GM18951 (cell line): Measurements from ENCODE around the gene TRABD.

ENCODE experiments used
- POLR2A ChIP-seq: IDR thresholded peaks from 4 replicates; pipeline ENCODE4 v1.6.1; 2011; ENCODE audit warnings: mild to moderate bottlenecking; ENCODE audit not compliant: insufficient read length, insufficient read depth; ENCODE audit errors: extremely low read depth
- in situ Hi-C: fragments of 300-500 bp; cut with MboI; formaldehyde crosslinking; loops from one replicate; pipeline ENCODE4 v1.12.0; 2022; ENCODE audit warnings: low sequenced_read_pairs, mixed read lengths, inconsistent platforms; ENCODE audit not compliant: unreplicated experiment

Gene TRABD

DNA sequence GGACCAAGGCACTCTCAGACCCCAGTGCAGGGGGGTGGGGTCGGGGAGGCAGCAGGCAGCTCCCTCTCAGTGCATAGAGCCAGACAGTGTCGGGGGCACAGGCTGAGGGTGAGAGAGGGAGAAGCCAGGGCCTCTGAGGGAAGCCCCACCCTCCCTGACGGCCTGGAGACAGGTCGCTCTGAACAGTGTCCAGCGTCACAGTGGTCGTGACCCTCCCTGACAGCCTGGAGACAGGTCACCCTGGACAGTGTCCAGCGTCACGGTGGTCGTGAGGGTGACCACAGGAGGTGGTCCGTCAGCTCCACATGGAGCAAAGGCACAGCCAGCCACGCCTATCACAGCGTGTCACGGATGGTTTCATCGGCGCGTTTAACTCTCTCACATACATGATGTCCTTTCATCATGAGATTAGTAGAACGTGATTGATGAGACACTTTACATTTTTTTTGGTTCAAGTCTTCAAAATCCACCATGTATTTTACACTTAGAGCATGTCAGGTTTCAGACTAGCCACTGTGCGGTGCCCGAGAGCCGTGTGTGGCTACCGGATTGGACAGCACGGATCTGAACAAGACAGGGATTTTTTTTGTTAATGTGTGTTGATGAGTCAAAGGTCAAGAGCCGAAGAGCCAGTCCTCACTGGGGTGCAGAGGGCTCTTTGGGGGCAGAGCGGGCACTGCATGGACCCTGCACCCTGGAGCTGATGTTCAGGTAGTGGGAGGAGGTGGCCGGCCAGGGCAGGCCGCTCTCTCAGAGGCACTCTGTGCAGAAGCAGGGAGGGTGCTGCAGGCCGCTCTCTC lies 39.1 kb upstream of the TRABD start:
- in situ Hi-C loops = loop anchor here (5.0 kb wide), 1 partner anchor 61 kb away; no protein-coding TSS in a partner anchor
- no peak for TF ChIP-seq POLR2A

DNA sequence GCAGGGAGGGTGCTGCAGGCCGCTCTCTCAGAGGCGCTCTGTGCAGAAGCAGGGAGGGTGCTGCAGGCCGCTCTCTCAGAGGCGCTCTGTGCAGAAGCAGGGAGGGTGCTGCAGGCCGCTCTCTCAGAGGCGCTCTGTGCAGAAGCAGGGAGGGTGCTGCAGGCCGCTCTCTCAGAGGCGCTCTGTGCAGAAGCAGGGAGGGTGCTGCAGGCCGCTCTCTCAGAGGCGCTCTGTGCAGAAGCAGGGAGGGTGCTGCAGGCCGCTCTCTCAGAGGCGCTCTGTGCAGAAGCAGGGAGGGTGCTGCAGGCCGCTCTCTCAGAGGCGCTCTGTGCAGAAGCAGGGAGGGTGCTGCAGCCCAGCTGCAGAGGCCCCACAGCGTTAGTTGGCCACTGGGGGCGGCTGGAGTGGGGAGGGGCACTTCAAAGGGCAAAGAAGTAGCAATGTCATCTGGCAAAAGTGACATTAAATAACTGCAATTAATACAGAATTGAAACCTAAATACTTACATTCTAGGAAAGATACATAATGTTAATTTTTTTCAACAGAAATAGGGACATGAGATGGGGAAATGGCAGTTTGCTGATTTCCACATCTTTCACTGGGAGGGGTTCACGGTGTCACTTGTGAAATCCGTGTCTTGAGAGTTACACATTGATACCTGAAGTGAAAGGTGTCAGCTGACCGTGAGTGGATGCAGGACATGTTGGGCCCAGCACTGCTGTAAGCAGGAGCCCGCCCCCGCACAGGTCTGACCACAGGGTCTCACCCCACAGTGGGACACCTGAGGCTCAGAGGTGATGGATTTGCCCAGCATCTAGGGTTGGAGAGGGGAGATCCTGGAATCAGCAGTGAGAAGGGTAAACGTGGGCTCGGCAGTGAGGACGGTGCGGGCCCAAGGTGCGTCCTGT lies 38.2 kb upstream of the TRABD start:
- in situ Hi-C loops = loop anchor here (5.0 kb wide), 1 partner anchor 60 kb away; no protein-coding TSS in a partner anchor

DNA sequence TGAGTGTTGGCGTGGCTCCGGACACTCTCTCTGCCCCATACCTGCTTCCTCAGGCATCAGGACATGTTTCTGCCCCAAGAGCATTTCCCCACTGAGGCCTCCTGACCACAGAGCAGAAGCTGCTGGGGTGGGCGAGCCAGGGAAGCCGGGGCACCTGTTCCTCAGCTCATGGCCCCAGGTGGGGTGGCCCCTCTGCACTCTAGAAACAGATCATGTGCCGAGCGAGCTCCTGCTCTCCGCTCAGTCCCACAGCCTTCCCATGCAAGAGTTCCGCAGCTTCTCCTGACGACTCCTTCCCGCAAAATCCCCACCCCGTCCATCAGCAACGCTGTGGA lies 37.6 kb upstream of the TRABD start:
- TF ChIP-seq POLR2A = no peak
- in situ Hi-C loops = loop anchor here (5.0 kb wide), 1 partner anchor 59 kb away; no protein-coding TSS in a partner anchor

DNA sequence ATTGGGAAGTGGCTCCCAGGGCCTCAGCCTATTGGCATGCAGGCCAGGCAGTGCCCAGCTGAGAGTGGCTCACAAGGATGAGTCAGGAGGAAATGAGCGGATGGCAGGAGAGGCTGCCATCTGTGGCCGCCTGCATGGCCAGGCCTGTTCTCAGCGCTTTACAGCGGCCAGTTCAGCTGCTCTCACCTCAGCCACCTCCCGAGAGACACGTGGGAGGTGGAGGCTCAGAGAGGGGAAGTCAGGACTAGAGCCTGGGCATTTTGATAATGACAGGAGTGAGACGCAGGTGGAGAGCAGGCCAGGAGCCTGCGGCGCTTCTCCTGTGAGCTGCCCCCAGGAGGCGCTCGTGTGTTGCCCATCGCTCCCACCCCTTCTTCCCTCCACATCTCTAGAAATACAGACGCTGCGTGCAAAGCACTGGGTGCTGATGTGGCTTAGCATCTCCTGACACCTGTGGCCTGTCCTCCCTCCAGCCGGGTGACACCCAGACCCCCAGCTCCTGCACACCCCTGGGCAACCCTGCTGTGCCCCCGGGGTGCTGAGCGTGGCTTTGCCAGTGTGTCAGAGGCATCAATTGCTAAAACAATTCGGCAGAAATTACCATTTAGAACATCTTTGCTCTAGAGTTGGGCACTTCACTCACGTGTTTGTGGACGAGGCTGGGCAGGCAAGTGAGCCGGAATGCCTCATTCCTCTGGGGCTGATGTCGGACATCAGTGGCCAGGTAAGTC lies 36.6 kb upstream of the TRABD start:
- in situ Hi-C loops = loop anchor here (5.0 kb wide), 1 partner anchor 58 kb away; no protein-coding TSS in a partner anchor
- no peak for TF ChIP-seq POLR2A

DNA sequence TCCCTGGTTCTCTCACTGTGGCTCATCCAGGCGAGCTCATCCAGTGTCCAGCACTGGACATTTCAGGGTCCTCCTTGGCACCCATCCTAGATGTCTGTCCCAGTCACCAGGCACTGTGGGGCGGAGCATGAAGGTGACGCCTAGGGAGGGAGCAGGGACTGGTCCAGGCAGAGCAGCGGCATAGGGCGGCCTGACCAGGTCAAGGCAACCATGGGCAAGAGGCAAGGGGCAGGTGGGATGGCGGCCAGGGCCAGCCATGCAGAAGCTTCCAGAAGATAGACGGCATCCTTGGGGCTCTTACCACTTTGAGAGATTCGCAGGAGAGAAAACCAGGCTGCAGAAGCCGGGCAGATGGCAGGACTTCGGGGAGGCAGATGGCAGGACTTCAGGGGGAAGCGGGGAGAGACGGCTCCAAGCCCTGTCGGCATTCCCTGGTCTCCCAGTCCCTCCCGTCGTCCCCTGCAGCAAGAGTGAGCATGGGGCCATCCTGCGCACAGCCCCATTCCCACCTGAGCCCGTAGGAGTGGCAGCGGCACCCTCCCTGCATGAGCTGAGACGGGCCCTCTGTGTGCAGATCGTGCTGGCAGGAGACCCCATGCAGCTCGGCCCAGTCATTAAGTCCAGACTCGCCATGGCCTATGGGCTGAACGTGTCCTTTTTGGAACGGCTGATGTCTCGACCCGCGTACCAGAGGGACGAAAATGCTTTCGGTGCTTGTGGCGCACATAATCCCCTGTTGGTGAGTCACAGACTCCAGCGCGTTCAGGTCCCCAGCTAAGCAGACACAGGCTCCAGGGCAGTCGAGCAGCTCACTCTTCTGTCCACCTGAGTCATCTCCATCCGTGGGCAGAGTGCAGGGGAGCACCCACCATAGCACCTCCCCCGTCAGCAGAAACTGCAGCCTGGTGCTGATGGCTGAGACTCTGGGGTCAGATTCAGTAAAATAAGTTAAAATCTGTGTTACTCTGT lies 35.3 kb upstream of the TRABD start:
- no peak for TF ChIP-seq POLR2A
- in situ Hi-C loops = no loop called here

DNA sequence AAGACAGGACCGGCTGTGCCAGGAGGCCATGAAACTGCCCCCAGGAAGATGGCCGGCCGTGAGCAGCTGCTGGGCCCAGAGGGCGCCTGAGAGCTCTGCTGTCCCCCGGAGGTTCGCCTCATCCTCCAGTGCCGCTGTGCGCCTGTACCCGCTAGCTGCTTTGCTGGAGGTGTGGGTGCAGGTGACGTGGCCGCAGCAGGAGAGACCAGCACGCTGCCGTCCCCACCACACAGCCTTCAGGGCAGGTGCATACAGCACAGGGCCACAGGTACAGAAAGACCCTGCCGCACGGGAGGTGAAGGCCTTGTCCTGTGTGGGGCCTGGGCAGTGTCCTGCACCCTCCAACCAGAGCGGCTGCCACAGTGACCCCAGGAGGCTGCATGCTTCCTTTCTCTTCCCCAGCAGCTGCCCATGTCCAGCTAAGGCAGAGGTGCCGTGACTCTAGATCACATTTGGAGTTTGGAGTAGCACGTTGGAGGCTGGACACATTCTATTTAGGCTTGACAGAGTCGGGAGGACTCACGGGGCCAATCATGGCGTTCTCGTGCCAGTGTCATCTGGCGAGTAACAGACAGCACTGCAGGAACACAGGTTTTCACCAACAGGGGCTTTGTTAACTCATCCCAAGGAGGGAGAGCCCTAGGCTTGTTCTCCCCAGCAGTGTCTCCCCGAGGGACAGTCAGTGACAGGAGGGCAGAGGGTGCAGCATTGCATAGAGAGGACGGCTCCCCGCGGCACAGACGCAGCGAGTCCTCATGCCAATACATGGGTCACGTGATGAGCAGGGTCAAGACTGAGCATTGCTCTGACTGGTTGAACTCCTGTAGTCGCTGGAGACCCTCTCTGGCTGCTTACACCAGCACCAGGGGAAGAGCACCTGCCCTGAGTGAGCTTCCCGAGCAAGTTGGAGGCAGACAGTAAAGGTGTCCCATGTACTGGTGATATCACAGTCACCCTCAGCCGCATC lies 33.9 kb upstream of the TRABD start:
- in situ Hi-C loops = no loop called here
- no peak for TF ChIP-seq POLR2A

DNA sequence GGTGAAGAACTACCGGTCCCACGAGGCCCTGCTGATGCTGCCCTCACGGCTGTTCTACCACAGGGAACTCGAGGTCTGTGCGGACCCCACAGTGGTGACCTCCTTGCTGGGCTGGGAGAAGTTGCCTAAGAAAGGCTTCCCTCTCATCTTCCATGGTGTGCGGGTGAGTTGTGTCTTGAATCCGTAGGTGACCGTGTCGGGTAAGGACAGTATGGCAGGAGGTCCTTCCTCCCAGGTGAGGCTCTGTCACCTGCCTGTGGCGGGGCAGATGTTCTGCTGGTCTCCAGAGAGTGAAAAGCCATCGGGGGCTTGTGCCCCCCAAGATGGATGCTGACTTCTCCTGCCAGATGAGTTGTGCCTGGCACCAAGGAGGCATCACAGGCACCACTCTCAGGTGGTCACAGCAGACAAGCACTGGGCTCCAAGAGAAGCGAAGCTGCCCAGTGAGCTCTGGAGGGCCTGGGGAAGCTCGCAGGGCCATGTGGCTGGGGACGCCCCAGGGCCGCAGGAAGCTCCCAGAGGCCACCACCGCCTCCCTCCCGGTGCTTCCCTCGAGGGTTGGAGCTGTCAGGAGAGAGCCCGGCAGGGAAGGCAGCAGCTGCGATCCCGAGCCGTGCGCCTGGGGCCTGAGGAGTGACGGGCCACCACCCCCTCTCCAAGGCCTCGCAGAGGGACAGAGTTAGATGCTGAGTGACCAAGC lies 32.5 kb upstream of the TRABD start:
- TF ChIP-seq POLR2A = no peak
- in situ Hi-C loops = no loop called here

DNA sequence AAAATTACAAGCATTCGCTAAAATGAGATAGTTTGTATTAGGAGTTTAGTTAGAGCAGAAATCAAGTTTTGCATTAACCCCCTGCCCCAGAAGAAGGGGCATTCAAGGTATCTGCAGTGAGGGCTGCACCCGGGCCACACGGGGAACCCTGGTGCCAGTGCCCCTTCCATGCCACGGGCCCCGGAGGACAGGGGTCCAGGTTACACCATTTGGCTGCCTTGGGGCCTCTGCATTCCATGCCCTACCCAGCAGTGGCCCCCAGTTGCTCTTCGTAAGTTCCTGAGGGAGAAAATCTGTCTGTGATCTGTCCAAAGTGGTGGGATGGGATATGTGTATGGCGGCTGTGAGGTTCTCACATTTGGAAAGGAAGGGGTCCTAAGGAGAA lies 32.0 kb upstream of the TRABD start:
- TF ChIP-seq POLR2A = no peak
- in situ Hi-C loops = no loop called here

DNA sequence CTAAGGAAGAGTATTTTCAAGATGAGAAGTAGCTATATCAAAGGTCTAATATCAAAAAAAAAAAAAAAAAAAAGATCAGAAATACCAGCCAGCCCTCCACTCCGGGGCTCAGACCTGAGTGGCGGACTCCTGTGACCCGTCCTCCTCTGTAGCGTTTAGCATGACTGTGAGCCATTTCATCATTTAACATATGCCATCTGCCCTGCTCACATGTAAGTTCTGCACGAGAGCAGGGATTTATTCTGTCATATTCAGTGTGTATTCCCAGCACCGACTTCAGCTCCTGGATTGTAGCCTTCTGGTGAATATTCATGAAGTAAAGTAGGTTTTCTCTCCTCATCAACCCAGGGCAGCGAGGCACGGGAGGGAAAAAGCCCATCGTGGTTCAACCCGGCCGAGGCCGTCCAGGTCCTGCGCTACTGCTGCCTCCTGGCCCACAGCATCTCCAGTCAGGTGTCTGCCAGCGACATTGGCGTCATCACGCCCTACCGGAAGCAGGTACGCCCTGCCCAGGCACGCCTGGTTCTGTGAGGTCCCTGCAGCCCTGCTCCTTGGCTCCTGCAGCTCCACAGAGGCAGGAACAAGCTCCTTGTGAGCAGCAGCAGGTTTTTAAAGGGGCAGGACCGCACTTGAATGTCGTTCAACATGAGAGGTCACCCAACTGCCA lies 27.9 kb upstream of the TRABD start:
- in situ Hi-C loops = no loop called here
- TF ChIP-seq POLR2A = no peak

DNA sequence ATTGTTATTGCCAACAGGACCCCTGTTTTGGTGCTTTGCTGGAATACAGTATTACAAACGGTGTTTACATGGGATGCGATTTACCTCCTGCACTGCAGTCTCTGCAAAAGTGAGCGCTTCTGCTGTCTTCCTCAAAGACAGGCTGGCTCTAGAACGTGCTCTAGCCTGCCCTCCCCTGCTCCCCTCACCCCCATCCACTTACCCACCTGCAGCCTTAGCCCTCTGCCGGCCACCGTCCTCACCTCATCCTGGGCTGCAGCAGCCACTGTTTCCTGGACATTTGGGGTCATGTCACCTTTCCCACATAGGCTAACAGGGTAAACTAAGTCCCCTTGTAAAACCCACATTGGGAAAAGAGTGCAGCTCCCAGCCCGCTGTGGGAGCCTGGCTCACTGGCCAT lies 24.8 kb upstream of the TRABD start:
- in situ Hi-C loops = no loop called here
- TF ChIP-seq POLR2A = no peak
